C4-2B (cell line): ENCODE data around the gene GTF2H4.
A peak's percentile ranks its signal among the peaks of the same experiment; 100 is the strongest.
"Not testable (repeated sequence)": the region's sequence is repeated elsewhere in the genome, so short reads cannot be mapped to it uniquely, and the experiment has no call there.

Source experiments
- H3K27ac ChIP-seq: fragments of 450-650 bp; 2 replicates; pipeline ENCODE4 v1.5.1; 2017
- CTCF ChIP-seq: fragments of 450-650 bp; conservative IDR thresholded peaks from 2 replicates; pipeline ENCODE4 v1.5.1; 2017; ENCODE audit warnings: mild to moderate bottlenecking
- ZFX ChIP-seq: fragments of 450-650 bp; IDR thresholded peaks from 2 replicates; pipeline ENCODE4 v1.6.1; 2017

Gene GTF2H4

GRCh38 chr6:30873137-30873640 is 34.8 kb upstream of the GTF2H4 start:
- TF ChIP-seq ZFX (no peak), CTCF (no peak)

GRCh38 chr6:30873795-30874194 is 34.2 kb upstream of the GTF2H4 start:
- H3K27ac ChIP-seq: not testable (repeated sequence)

More at GRCh38 chr6:30873137-30873640, 34.8 kb upstream of the GTF2H4 start:
- no peak overlapping the region for H3K27ac ChIP-seq

GRCh38 chr6:30875244-30876038 is 32.6 kb upstream of the GTF2H4 start:
- TF ChIP-seq CTCF (no peak), ZFX (no peak)
- no peak overlapping the region for H3K27ac ChIP-seq

DNA sequence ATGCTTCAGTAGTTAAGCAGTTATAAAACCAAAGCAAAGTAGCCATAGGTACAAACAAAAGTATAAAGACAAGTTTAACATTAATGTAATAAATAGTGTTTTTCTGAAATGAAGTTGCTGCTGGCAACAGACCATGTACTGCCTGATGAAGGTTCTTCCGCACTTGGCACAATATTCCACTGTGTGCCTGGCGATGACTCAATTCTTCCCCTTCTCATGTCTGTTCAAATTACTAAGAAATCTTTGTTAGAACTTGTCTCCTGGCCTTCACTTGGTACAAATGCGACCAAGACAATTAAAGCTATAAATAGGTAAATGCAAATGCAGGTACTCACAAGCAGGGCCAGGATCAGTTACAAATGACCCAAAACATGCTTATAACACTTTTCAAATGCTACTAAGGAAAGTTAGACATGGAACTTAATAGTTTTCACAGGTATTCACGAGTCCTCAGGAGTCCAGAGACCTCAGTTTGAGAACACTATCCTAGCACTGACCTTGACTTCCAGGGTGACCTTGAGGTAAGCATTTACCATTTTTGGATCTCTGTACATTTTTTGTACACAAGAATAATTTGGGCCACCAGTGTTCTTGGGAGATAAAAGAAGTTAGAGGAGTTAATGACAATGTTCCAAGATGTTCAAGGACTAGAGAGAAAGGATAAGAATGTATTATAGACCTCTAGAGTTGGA is 31.8 kb upstream of the GTF2H4 start:
- TF ChIP-seq ZFX (no peak), CTCF (no peak)
- no peak overlapping the region for H3K27ac ChIP-seq

- peak overlapping the region; percentile 46 for H3K27ac ChIP-seq
- TF ChIP-seq CTCF (peak; percentile 91), ZFX (no peak)
These were observed 30.4 kb upstream of the GTF2H4 start for GRCh38 chr6:30877419-30878262.

DNA sequence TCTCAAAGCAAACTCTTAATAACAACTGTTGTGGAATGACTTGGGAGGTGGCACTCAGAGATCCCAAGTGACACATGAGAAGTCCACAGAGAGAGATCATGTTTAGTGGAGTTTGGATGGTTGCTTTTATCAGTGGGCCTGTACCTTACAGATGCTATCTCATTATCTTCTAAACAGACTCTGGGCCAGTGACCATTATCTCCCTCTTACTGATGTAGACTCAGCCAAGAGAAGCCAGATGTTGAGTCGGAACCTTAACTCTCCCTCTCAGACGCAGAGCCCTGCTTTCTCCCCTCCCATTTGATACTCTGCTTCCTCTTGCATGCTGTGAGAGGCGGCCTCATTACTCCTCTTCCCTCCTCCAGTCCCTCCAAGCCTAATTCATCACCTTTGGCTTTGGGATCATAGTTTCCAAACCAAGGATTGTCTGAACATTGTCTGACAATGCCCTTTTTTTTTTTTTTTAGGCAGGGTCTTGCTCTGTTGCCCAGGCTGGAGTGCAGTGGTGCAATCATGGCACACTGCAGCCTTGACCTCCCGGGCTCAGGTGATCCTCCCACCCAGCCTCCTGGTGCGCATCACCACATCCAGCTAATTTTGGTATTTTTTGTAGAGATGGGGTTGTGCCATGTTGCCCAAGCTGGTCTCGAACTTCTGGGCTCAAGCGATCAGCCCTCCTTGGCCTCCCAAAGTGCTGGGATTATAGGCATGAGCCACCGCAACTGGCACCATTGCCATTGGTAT is 28.2 kb upstream of the GTF2H4 start:
- no peak overlapping the region for H3K27ac ChIP-seq

More for the DNA sequence above, 28.2 kb upstream of the GTF2H4 start:
- no peak for TF ChIP-seq CTCF
- no peak for TF ChIP-seq ZFX
